ENCODE results near the gene BMPR1A. TPM values are rescaled to one million over a fixed set of nuclear protein-coding genes. Genes with fewer than 3 reads are reported as not detected.

BMPR1A gene
- total RNA-seq, 1 donor from 2014 or later = 32.6 TPM

DNA sequence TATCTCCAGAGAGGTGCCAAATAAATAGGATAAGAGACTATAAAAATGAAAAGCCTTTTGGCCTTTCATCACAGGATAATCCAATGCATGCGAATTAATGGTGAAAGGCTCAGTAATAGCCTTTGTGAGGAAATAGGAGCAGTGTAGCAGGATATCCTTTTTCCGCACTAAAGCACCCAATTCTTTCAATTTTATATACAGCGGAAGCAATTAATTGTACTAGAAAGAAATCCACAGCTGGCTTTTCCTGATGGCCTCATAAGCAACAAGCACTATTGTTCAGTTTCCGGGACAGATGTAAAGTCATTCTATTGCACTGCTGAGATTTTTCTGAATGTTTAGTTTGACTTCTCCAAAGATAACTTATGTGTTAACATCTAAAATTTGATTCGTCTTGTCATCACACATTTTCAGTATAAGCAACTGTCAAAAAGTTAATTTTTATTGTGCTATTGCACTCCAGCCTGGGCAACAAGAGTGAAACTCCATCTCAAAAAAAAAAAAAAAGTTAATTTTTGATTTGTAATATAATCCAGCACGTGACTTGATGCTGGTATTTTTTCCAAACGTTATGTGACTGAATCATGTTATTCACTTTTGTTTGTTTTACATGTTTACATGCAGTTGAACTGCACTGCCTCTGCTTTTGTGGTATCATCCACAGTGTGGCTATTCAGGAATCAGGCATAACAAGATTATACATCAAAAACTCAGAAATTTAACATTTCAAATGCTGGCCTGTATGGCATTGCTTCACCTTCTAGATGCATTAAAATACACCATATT lies 8.4 kb upstream of the BMPR1A start:
- H3K4me3 ChIP-seq (ENCODE audit: low read depth, low read length) = no peak overlapping the region
- DNase-seq (ENCODE audit: low read depth) (no peak), FAIRE-seq (no peak)
- TF ChIP-seq, protein P1, sequence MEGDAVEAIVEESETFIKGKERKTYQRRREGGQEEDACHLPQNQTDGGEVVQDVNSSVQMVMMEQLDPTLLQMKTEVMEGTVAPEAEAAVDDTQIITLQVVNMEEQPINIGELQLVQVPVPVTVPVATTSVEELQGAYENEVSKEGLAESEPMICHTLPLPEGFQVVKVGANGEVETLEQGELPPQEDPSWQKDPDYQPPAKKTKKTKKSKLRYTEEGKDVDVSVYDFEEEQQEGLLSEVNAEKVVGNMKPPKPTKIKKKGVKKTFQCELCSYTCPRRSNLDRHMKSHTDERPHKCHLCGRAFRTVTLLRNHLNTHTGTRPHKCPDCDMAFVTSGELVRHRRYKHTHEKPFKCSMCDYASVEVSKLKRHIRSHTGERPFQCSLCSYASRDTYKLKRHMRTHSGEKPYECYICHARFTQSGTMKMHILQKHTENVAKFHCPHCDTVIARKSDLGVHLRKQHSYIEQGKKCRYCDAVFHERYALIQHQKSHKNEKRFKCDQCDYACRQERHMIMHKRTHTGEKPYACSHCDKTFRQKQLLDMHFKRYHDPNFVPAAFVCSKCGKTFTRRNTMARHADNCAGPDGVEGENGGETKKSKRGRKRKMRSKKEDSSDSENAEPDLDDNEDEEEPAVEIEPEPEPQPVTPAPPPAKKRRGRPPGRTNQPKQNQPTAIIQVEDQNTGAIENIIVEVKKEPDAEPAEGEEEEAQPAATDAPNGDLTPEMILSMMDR (IDR thresholded peaks at IDR 0.05; ENCODE audit: insufficient read depth, low read length, severe bottlenecking) = no peak
- H3K36me3 ChIP-seq (ENCODE audit: control insufficient read depth, insufficient read depth, low read length) = no peaks in the 10 kb centered on the region
- H3K27me3 ChIP-seq (ENCODE audit: control insufficient read depth, insufficient read depth, low read length) = no peaks in the 10 kb centered on the region

DNA sequence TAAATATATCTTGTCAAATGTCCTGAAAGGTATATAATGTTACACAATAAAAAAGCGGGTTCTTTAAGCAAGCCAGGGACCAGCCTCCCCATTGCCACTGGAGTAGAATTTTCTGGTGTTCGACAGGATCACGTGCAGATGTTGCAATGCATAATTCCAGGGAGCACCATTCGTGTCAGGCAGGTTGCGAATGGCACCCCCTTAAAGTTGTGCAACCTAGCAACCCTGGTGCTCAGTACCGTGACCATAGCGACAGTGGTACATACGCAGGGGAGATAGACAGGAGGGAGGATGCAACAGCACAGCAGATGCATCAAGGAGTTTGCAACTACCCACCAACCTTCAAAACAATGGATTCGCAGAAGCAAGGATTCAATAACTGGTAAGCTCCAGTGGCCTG lies 6.6 kb upstream of the BMPR1A start:
- FAIRE-seq (no peak), DNase-seq (ENCODE audit: low read depth) (no peak)
- Histone ChIP-seq H3K27me3 (ENCODE audit: control insufficient read depth, insufficient read depth, low read length) (no peaks in the 10 kb centered on the region), H3K36me3 (ENCODE audit: control insufficient read depth, insufficient read depth, low read length) (no peaks in the 10 kb centered on the region), H3K4me3 (ENCODE audit: low read depth, low read length) (no peak overlapping the region)
- TF ChIP-seq, protein P1 (IDR thresholded peaks at IDR 0.05; ENCODE audit: insufficient read depth, low read length, severe bottlenecking) = no peak

DNA sequence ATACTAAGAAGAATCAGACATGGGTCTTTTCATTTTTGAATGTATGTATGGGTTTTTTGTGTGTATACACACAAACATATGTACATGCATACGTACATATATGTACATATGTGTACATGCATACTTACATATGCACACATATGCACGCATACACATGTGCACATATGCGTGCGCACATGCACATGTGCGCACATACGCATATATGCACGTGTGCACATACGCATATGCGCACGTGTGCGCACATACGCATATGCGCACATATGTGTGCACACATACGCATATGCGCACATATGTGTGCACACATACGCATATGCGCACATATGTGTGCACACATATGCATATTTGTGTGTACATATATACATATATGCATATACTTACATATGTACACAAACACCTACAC lies 4.9 kb upstream of the BMPR1A start:
- DNase-seq (ENCODE audit: low read depth) = no peak
- FAIRE-seq = no peak

DNA sequence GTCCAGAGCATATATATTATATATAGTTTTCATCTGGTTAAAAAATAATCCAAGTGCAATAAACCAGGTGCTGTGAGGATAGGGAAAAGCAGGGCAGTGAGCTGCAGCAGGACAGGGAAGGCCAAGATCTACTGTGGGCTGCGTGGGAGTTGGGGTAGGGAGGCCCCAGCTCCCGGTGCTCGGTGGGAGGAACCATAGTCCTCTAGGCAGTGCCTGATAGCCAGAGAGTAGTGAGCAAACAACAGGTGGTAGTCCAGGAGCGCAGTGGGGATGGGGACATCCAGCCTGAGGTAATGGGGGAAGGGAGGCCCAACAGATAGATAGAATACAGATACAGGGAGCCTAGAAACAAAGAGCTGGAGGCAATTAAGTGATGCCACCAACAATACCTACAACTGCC lies 4.1 kb upstream of the BMPR1A start:
- no peaks in the 10 kb centered on the region for H3K27me3 ChIP-seq (ENCODE audit: control insufficient read depth, insufficient read depth, low read length)

More for the DNA sequence above, 4.9 kb upstream of the BMPR1A start:
- Histone ChIP-seq H3K27me3 (ENCODE audit: control insufficient read depth, insufficient read depth, low read length) (no peaks in the 10 kb centered on the region), H3K36me3 (ENCODE audit: control insufficient read depth, insufficient read depth, low read length) (no peaks in the 10 kb centered on the region), H3K4me3 (ENCODE audit: low read depth, low read length) (no peak overlapping the region)
- TF ChIP-seq, protein P1 (IDR thresholded peaks at IDR 0.05; ENCODE audit: insufficient read depth, low read length, severe bottlenecking) = no peak

DNA sequence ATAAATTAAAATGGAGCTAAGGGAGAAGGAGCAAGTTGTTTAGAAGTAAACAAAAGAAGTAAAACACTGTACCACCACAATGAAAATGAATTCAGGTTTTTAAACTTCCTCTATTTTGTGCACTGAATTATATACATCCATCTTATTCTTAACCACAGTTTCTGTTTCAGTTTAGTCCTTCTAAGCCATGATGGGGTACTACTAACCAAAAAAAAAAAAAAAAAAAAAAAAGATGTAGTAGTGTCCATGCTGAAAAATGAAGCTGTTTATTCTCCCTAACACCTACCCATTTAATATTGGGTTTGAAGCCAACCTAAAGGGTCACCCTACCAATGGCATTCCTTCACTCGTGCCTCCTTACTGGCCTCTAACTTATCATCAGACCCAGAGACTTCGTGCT lies 3.4 kb upstream of the BMPR1A start:
- FAIRE-seq (no peak), DNase-seq (ENCODE audit: low read depth) (no peak)
- Histone ChIP-seq H3K27me3 (ENCODE audit: control insufficient read depth, insufficient read depth, low read length) (no peaks in the 10 kb centered on the region), H3K36me3 (ENCODE audit: control insufficient read depth, insufficient read depth, low read length) (no peaks in the 10 kb centered on the region), H3K4me3 (ENCODE audit: low read depth, low read length) (no peak overlapping the region)
- TF ChIP-seq, protein P1 (IDR thresholded peaks at IDR 0.05; ENCODE audit: insufficient read depth, low read length, severe bottlenecking) = no peak

More for the DNA sequence above, 4.1 kb upstream of the BMPR1A start:
- no peak for FAIRE-seq
- TF ChIP-seq, protein P1 (IDR thresholded peaks at IDR 0.05; ENCODE audit: insufficient read depth, low read length, severe bottlenecking) = no peak
- Histone ChIP-seq H3K4me3 (ENCODE audit: low read depth, low read length) (no peak overlapping the region), H3K36me3 (ENCODE audit: control insufficient read depth, insufficient read depth, low read length) (no peaks in the 10 kb centered on the region)
- DNase-seq (ENCODE audit: low read depth) = no peak
